Colonic mucosa (tissue), 4 donors: Measurements from ENCODE around the gene GMDS. TPM values are rescaled to one million over a fixed set of nuclear protein-coding genes. Genes with fewer than 3 reads are reported as not detected.

Source experiments
- DNase-seq: peaks from one replicate; pipeline ENCODE4 v3.0.0-alpha.2; 2020
- H3K27ac ChIP-seq: fragments of 200-600 bp; one replicate; pipeline ENCODE4 v1.8.0; 2021
- H3K27me3 ChIP-seq: fragments of 200-600 bp; one replicate; pipeline ENCODE4 v1.8.0; 2021
- H3K36me3 ChIP-seq: fragments of 200-600 bp; one replicate; pipeline ENCODE4 v1.8.0; 2021
- H3K4me1 ChIP-seq: fragments of 200-600 bp; one replicate; pipeline ENCODE4 v1.8.0; 2021; ENCODE audit warnings: mild to moderate bottlenecking
- H3K4me3 ChIP-seq: fragments of 200-600 bp; one replicate; pipeline ENCODE4 v1.8.0; 2021
- H3K9ac ChIP-seq, 2 donors: one replicate each; pipeline ENCODE4 v1.7.0; 2013; ENCODE audit warnings: control low read depth in 2 of 2, low read depth in 2 of 2, low read length in 2 of 2
- H3K9me3 ChIP-seq: fragments of 200-600 bp; one replicate; pipeline ENCODE4 v1.8.0; 2021
- CTCF ChIP-seq: fragments of 200-600 bp; IDR thresholded peaks from one replicate; pipeline ENCODE4 v1.8.0; 2022; ENCODE audit warnings: antibody characterized with exemption, mild to moderate bottlenecking
- intact Hi-C: fragments of 100-400 bp; cut with DNase I; formaldehyde crosslinking; loops from one replicate; pipeline ENCODE4 v1.14.1; 2022
- total RNA-seq, 2 donors: library from RNA; stranded (reverse); fragmentation: NEBNext Ultra II Directional in 1 of 2; extraction: Animal tissue kit (Norgen Biotek cat#: 25700) in 1 of 2; gene quantifications; one replicate each; pipeline ENCODE4 v1.2.1, GENCODE V29; 2021
- donor health status: healthy.
- donor health status: DM: no; HTN: no; CAD: no.
- donor health status: DM: no; HTN: no; CAD: no.

The GMDS gene
- total RNA-seq, 2 donors from 2014 or later = 247 to 272 TPM

GRCh38 chr6:1870932-1871331 lies 374.5 kb downstream of the GMDS start:
- DNase-seq = no peak
- Histone ChIP-seq H3K27me3 (no peaks in the 10 kb centered on the region), H3K9me3 (no peaks in the 10 kb centered on the region), H3K4me3 (no peak overlapping the region), H3K27ac (no peak overlapping the region), H3K9ac (no peak overlapping the region), H3K36me3 (no peaks in the 10 kb centered on the region), H3K4me1 (no peaks in the 10 kb centered on the region)
- intact Hi-C loops = no loop called here
- TF ChIP-seq CTCF = no peak

GRCh38 chr6:1870251-1870650 lies 375.2 kb downstream of the GMDS start:
- Histone ChIP-seq H3K4me1 (no peaks in the 10 kb centered on the region), H3K4me3 (no peak overlapping the region), H3K36me3 (no peaks in the 10 kb centered on the region), H3K27me3 (no peaks in the 10 kb centered on the region), H3K9me3 (no peaks in the 10 kb centered on the region), H3K9ac (no peak overlapping the region), H3K27ac (no peak overlapping the region)
- TF ChIP-seq CTCF = no peak
- intact Hi-C loops = no loop called here
- DNase-seq = no peak

- intact Hi-C loops = no loop called here
These were observed 375.6 kb downstream of the GMDS start for GRCh38 chr6:1869769-1870168.

GRCh38 chr6:1869308-1869707 lies 376.1 kb downstream of the GMDS start:
- no peaks in the 10 kb centered on the region for H3K27me3 ChIP-seq
- no peak for DNase-seq
- intact Hi-C loops = no loop called here
- no peak for TF ChIP-seq CTCF
- no peaks in the 10 kb centered on the region for H3K36me3 ChIP-seq
- no peak overlapping the region for H3K27ac ChIP-seq
- H3K9ac ChIP-seq = no peak overlapping the region
- no peaks in the 10 kb centered on the region for H3K9me3 ChIP-seq
- no peaks in the 10 kb centered on the region for H3K4me1 ChIP-seq
- H3K4me3 ChIP-seq = no peak overlapping the region

More at GRCh38 chr6:1869769-1870168, 375.6 kb downstream of the GMDS start:
- DNase-seq = no peak
- H3K27me3 ChIP-seq = no peaks in the 10 kb centered on the region
- H3K9ac ChIP-seq = no peak overlapping the region
- H3K9me3 ChIP-seq = no peaks in the 10 kb centered on the region
- no peaks in the 10 kb centered on the region for H3K4me1 ChIP-seq
- H3K4me3 ChIP-seq = no peak overlapping the region
- no peak overlapping the region for H3K27ac ChIP-seq
- TF ChIP-seq CTCF = no peak
- H3K36me3 ChIP-seq = no peaks in the 10 kb centered on the region

- Histone ChIP-seq H3K27me3 (no peaks in the 10 kb centered on the region), H3K9ac (no peak overlapping the region)
- no peak for DNase-seq
These were observed 376.7 kb downstream of the GMDS start for GRCh38 chr6:1868561-1869261.

More at GRCh38 chr6:1868561-1869261, 376.7 kb downstream of the GMDS start:
- Histone ChIP-seq H3K4me3 (no peak overlapping the region), H3K27ac (no peak overlapping the region), H3K36me3 (no peaks in the 10 kb centered on the region), H3K4me1 (no peaks in the 10 kb centered on the region), H3K9me3 (no peaks in the 10 kb centered on the region)
- intact Hi-C loops = no loop called here
- no peak for TF ChIP-seq CTCF
